Loucy (cell line): ENCODE results near the gene PIBF1.

Experiments
- H2AFZ ChIP-seq: fragments of 200-600 bp; sonication (generic); 2 replicates; pipeline ENCODE4 v1.6.0; 2016; ENCODE audit warnings: antibody characterized with exemption, mild to moderate bottlenecking, low read length, moderate library complexity
- H3F3A ChIP-seq: fragments of 200-600 bp; 2 replicates; pipeline ENCODE4 v1.6.0; 2016; ENCODE audit warnings: antibody characterized with exemption, low read depth, mild to moderate bottlenecking
- H3K27me3 ChIP-seq: fragments of 200-600 bp; sonication (generic); 2 replicates; pipeline ENCODE4 v1.6.1; 2014; ENCODE audit warnings: low read length, mild to moderate bottlenecking; ENCODE audit not compliant: insufficient read depth, poor library complexity, severe bottlenecking
- H3K36me3 ChIP-seq: fragments of 200-600 bp; sonication (generic); 2 replicates; pipeline ENCODE4 v1.6.1; 2016; ENCODE audit warnings: low read length; ENCODE audit not compliant: insufficient read depth
- H3K4me1 ChIP-seq: fragments of 200-600 bp; sonication (generic); 2 replicates; pipeline ENCODE4 v1.5.1; 2014; ENCODE audit warnings: low read length, mild to moderate bottlenecking; ENCODE audit not compliant: insufficient read depth, poor library complexity, severe bottlenecking
- H3K4me2 ChIP-seq: fragments of 200-600 bp; sonication (generic); 2 replicates; pipeline ENCODE4 v1.6.0; 2014; ENCODE audit warnings: antibody characterized with exemption, low read length, low read depth, mild to moderate bottlenecking; ENCODE audit not compliant: poor library complexity, severe bottlenecking
- H3K4me3 ChIP-seq: fragments of 200-600 bp; sonication (generic); 2 replicates; pipeline ENCODE4 v1.5.1; 2014; ENCODE audit warnings: low read length, mild to moderate bottlenecking, mixed read lengths; ENCODE audit not compliant: poor library complexity, severe bottlenecking
- H3K79me2 ChIP-seq: fragments of 200-600 bp; sonication (generic); 2 replicates; pipeline ENCODE4 v1.6.1; 2014; ENCODE audit warnings: low read length; ENCODE audit not compliant: insufficient read depth
- H3K9ac ChIP-seq: fragments of 200-600 bp; sonication (generic); 2 replicates; pipeline ENCODE4 v1.6.0; 2014; ENCODE audit warnings: mild to moderate bottlenecking, low read depth, low read length, moderate library complexity; ENCODE audit not compliant: poor library complexity, severe bottlenecking
- H3K9me2 ChIP-seq: fragments of 200-600 bp; sonication (generic); replicated peaks from 2 replicates; pipeline ENCODE4 v1.6.1; 2016; ENCODE audit warnings: low read depth, low read length, mixed read lengths
- H3K9me3 ChIP-seq: fragments of 200-600 bp; sonication (generic); 2 replicates; pipeline ENCODE4 v1.6.1; 2014; ENCODE audit warnings: mild to moderate bottlenecking, antibody characterized with exemption, low read length, low read depth; ENCODE audit not compliant: insufficient read depth
- H4K20me1 ChIP-seq: fragments of 200-600 bp; sonication (generic); 2 replicates; pipeline ENCODE4 v1.6.0; 2014; ENCODE audit warnings: antibody characterized with exemption, low read length, mild to moderate bottlenecking; ENCODE audit not compliant: insufficient read depth, poor library complexity, severe bottlenecking
- EZH2phosphoT487 ChIP-seq: fragments of 200-600 bp; IDR thresholded peaks from 2 replicates; pipeline ENCODE4 v1.6.1; 2018; ENCODE audit warnings: antibody characterized with exemption, mild to moderate bottlenecking, moderate library complexity, borderline replicate concordance
- TF ChIP-seq, protein P1 (sequence below): fragments of 200-600 bp; sonication (generic); conservative IDR thresholded peaks from 2 replicates; pipeline ENCODE4 v1.5.1; 2014; ENCODE audit warnings: mild to moderate bottlenecking, antibody characterized with exemption, low read length

PIBF1 gene, protein sequence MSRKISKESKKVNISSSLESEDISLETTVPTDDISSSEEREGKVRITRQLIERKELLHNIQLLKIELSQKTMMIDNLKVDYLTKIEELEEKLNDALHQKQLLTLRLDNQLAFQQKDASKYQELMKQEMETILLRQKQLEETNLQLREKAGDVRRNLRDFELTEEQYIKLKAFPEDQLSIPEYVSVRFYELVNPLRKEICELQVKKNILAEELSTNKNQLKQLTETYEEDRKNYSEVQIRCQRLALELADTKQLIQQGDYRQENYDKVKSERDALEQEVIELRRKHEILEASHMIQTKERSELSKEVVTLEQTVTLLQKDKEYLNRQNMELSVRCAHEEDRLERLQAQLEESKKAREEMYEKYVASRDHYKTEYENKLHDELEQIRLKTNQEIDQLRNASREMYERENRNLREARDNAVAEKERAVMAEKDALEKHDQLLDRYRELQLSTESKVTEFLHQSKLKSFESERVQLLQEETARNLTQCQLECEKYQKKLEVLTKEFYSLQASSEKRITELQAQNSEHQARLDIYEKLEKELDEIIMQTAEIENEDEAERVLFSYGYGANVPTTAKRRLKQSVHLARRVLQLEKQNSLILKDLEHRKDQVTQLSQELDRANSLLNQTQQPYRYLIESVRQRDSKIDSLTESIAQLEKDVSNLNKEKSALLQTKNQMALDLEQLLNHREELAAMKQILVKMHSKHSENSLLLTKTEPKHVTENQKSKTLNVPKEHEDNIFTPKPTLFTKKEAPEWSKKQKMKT

DNA sequence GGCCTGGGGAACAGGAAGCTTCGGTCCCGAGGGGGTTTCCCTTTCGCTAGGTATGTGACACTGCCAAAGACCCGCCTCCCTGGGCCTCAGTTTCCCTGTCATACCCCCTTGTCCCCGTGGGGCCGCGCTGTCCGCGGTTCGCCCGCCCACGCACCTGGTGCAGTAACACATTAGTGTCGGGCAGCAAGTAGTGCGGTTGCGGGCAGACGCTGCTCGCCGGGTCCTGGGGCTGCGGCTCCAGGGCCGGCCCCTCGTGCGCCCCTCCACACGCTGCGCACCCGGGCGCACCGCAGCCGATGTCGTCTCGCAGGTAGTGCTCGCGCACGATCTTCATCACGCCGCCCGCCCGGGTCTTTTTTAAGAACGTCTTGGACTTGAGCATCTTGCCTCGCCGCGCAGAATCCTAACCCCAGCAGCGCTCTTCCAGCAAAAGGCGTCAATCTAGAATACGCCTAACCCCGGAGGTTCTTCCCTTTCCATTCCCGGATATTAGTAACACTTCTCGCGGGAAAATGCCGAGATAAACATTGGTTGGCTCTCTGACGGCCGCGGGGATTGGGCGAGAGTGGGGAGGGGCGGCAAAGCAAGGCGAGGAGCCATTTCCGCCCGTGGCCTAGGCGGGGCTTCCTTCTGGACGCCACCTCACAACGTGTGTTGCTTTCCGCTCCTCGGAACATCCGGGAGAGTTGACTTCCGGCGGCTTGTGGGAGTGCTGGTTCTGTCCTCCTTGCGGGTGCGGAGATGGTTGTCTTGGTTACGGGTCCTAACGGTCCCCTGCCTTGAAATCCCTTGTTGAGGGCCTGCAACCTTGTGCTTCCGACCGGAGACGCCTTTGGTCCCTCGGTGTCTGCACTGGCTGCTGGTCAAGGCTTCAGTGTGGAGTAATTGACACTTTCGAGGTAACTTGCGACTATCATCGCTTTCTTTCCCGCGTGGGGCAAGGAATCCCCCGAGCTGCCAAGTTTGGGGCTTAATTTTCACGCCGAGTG, at the start of gene PIBF1, which contains the start of gene DIS3:
Gene PIBF1, plus strand, starts transcription at position 683 of the 989 bp plus-strand sequence. CDS start 1,337 bp downstream, outside the sequence.
Gene DIS3, minus strand, starts transcription at position 450 of the 989 bp plus-strand sequence. Its CDS starts 68 bp downstream, at position 382.
- Histone ChIP-seq H3K9me3 (no peaks in the 10 kb centered on the region), H3K4me1 (peaks cover 61% of the 10 kb centered on the region), H4K20me1 (peaks cover 62% of the 10 kb centered on the region), H3K36me3 (peaks cover 17% of the 10 kb centered on the region; the same call in 1 of the 2 replicates), H3K4me3 (peak within 1 kb of the TSS; percentile 90), H3K9me2 (no peaks in the 10 kb centered on the region), H3K4me2 (peak within 1 kb of the TSS; percentile 86), H3K79me2 (peaks cover 93% of the 10 kb centered on the region), H2AFZ (peak within 1 kb of the TSS; percentile 82), H3K27me3 (no peaks in the 10 kb centered on the region), H3F3A (no peaks in the 10 kb centered on the region), H3K9ac (peak within 1 kb of the TSS; percentile 84)
- TF ChIP-seq, protein P1, sequence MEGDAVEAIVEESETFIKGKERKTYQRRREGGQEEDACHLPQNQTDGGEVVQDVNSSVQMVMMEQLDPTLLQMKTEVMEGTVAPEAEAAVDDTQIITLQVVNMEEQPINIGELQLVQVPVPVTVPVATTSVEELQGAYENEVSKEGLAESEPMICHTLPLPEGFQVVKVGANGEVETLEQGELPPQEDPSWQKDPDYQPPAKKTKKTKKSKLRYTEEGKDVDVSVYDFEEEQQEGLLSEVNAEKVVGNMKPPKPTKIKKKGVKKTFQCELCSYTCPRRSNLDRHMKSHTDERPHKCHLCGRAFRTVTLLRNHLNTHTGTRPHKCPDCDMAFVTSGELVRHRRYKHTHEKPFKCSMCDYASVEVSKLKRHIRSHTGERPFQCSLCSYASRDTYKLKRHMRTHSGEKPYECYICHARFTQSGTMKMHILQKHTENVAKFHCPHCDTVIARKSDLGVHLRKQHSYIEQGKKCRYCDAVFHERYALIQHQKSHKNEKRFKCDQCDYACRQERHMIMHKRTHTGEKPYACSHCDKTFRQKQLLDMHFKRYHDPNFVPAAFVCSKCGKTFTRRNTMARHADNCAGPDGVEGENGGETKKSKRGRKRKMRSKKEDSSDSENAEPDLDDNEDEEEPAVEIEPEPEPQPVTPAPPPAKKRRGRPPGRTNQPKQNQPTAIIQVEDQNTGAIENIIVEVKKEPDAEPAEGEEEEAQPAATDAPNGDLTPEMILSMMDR, result peak; percentile 22; the same call in 1 of the 2 replicates
- TF ChIP-seq EZH2phosphoT487, result no peak

DNA sequence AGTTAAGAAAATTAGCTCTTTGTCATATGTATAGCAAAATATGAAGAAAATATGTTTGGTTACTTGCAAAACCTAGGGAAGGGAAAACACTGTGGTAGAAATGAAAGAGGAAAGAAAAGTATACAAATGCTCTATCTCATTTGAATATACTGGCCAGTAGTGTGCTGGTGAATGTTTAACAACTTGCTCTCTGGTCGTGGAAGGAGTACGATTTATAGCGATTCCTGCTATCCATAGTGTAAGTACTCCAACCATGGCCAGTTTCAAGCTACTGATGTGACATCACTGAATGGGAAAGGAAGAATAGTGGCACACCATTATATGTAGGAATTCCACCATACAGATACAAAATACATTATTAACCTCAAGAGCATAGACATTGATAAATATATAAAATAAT, 44.9 kb upstream of the PIBF1 start:
- Histone ChIP-seq H3K4me1 (peaks cover 4% of the 10 kb centered on the region), H4K20me1 (peaks cover 7% of the 10 kb centered on the region), H2AFZ (no peak overlapping the region), H3K9me2 (no peaks in the 10 kb centered on the region), H3K9ac (no peak overlapping the region), H3K79me2 (peaks cover 75% of the 10 kb centered on the region), H3K27me3 (no peaks in the 10 kb centered on the region), H3K36me3 (peaks cover 38% of the 10 kb centered on the region; the same call in 1 of the 2 replicates), H3K4me3 (no peak overlapping the region), H3K4me2 (peak overlapping the region; percentile 33), H3F3A (no peaks in the 10 kb centered on the region), H3K9me3 (no peaks in the 10 kb centered on the region)
- TF ChIP-seq EZH2phosphoT487, result no peak
- TF ChIP-seq, protein P1, result no peak

DNA sequence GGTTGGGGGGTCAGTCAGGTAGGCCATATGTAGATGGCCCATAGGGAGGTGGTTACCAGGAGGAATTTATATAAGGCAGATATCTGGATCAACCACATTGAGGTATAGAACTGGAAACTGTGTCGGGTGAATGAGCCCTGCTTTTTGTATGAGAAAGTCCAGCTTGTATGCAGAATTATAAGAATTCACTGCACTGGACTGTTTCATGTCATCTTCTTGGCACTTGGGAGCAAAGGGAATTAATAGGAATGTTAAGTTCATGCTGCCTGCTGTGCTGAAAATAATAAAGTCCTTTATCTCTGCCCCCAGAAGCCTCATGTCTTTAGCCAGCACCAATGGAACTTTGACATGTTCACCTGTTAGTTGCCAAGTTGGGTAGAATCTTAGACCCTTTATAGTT, 41.9 kb upstream of the PIBF1 start:
- H3K4me3 ChIP-seq, result no peak overlapping the region
- no peaks in the 10 kb centered on the region for H3K9me3 ChIP-seq
- TF ChIP-seq, protein P1, result no peak
- TF ChIP-seq EZH2phosphoT487, result no peak
- peaks cover 61% of the 10 kb centered on the region for H3K79me2 ChIP-seq
- H3K9ac ChIP-seq, result no peak overlapping the region
- H4K20me1 ChIP-seq, result no peaks in the 10 kb centered on the region
- peaks cover 45% of the 10 kb centered on the region; the same call in 1 of the 2 replicates for H3K36me3 ChIP-seq
- H2AFZ ChIP-seq, result no peak overlapping the region
- H3F3A ChIP-seq, result no peaks in the 10 kb centered on the region
- H3K4me1 ChIP-seq, result peaks cover 4% of the 10 kb centered on the region
- no peaks in the 10 kb centered on the region for H3K9me2 ChIP-seq
- peak overlapping the region; percentile 6 for H3K4me2 ChIP-seq
- H3K27me3 ChIP-seq, result no peaks in the 10 kb centered on the region
